Neutrophil (primary cell): ENCODE results near the gene TMEM141.

Experiments used
- H3K27ac ChIP-seq: fragments of 200-600 bp; sonication (generic); 2 replicates; pipeline ENCODE4 v1.5.1; 2016; ENCODE audit warnings: mild to moderate bottlenecking, moderate library complexity
- H3K27me3 ChIP-seq: fragments of 200-600 bp; sonication (generic); 2 replicates; pipeline ENCODE4 v1.6.0; 2016; ENCODE audit warnings: mild to moderate bottlenecking
- H3K36me3 ChIP-seq: fragments of 200-600 bp; sonication (generic); 2 replicates; pipeline ENCODE4 v1.5.1; 2017
- H3K4me1 ChIP-seq, 2 experiments: fragments of 200-600 bp in 1 of 2; sonication (generic) in 1 of 2; 1 replicate in 1 of 2; 2 replicates in 1 of 2; pipeline versions ENCODE4 v1.5.1 to v1.6.1; 2013 to 2016; ENCODE audit warnings: low read depth in 1 of 2, low read length in 1 of 2, mild to moderate bottlenecking in 1 of 2, moderate library complexity in 1 of 2; ENCODE audit not compliant: control insufficient read depth in 1 of 2, insufficient read depth in 1 of 2
- H3K4me3 ChIP-seq, 2 experiments: fragments of 200-600 bp in 1 of 2; sonication (generic) in 1 of 2; 1 replicate in 1 of 2; 2 replicates in 1 of 2; pipeline ENCODE4 v1.5.1; 2013 to 2016; ENCODE audit warnings: low read depth in 1 of 2, low read length in 1 of 2, mild to moderate bottlenecking in 1 of 2, moderate library complexity in 1 of 2
- H3K9me3 ChIP-seq: fragments of 200-600 bp; sonication (generic); 2 replicates; pipeline ENCODE4 v1.5.1; 2016
- CTCF ChIP-seq: fragments of 200-600 bp; sonication (generic); IDR thresholded peaks from 2 replicates; pipeline ENCODE4 v1.5.1; 2016; ENCODE audit warnings: antibody characterized with exemption

Gene TMEM141

GRCh38 chr9:136789523-136789937 is 1.6 kb upstream of the TMEM141 start:
- Histone ChIP-seq H3K27me3 (no peaks in the 10 kb centered on the region), H3K27ac (no peak overlapping the region), H3K36me3 (no peaks in the 10 kb centered on the region), H3K4me1 (peaks cover 26 to 47% of the 10 kb centered on the region in 2 experiments), H3K4me3 (no peak overlapping the region), H3K9me3 (no peaks in the 10 kb centered on the region)
- no peak for TF ChIP-seq CTCF

GRCh38 chr9:136791516-136792276 is 552 bp downstream of the TMEM141 start:
- no peaks in the 10 kb centered on the region for H3K36me3 ChIP-seq
- H3K4me3 ChIP-seq, result peak overlapping the region; percentile 73 to 89
- peak overlapping the region; percentile 96 for H3K27ac ChIP-seq
- H3K4me1 ChIP-seq, result peaks cover 42 to 63% of the 10 kb centered on the region in 2 experiments
- H3K9me3 ChIP-seq, result no peaks in the 10 kb centered on the region
- TF ChIP-seq CTCF, result peak; percentile 84
- H3K27me3 ChIP-seq, result peaks cover 7% of the 10 kb centered on the region

- no peaks in the 10 kb centered on the region for H3K36me3 ChIP-seq
- H3K4me1 ChIP-seq, result peaks cover 42 to 61% of the 10 kb centered on the region in 2 experiments
- TF ChIP-seq CTCF, result no peak
- H3K4me3 ChIP-seq, result peak overlapping the region; percentile 73 to 89
- H3K9me3 ChIP-seq, result no peaks in the 10 kb centered on the region
- H3K27me3 ChIP-seq, result peaks cover 15% of the 10 kb centered on the region
- peak overlapping the region; percentile 96 for H3K27ac ChIP-seq
These were observed 1.4 kb downstream of the TMEM141 start for GRCh38 chr9:136792321-136793085.

GRCh38 chr9:136793086-136793946 is 2.2 kb downstream of the TMEM141 start:
- H3K9me3 ChIP-seq, result no peaks in the 10 kb centered on the region
- no peak for TF ChIP-seq CTCF
- H3K4me3 ChIP-seq, result no peak overlapping the region
- H3K36me3 ChIP-seq, result no peaks in the 10 kb centered on the region
- peaks cover 42 to 56% of the 10 kb centered on the region in 2 experiments for H3K4me1 ChIP-seq
- peaks cover 23% of the 10 kb centered on the region for H3K27me3 ChIP-seq
- H3K27ac ChIP-seq, result peak overlapping the region; percentile 96

- TF ChIP-seq CTCF, result no peak
- no peaks in the 10 kb centered on the region for H3K36me3 ChIP-seq
- H3K4me1 ChIP-seq, result peaks cover 45 to 63% of the 10 kb centered on the region in 2 experiments
- H3K27me3 ChIP-seq, result peaks cover 34% of the 10 kb centered on the region
- H3K9me3 ChIP-seq, result no peaks in the 10 kb centered on the region
- peak overlapping the region in 1 of 2 experiments; percentile 10 for H3K4me3 ChIP-seq
- H3K27ac ChIP-seq, result peak overlapping the region; percentile 61
These were observed 3.3 kb downstream of the TMEM141 start for GRCh38 chr9:136794281-136794999.
